Measurements from ENCODE around the gene STX8. TPM values are rescaled to one million over a fixed set of nuclear protein-coding genes. Genes with fewer than 3 reads are reported as not detected.

The STX8 gene
- total and polyA plus RNA-seq, 3 donors from 2014 or later: 103 to 160 (median 125) TPM

DNA sequence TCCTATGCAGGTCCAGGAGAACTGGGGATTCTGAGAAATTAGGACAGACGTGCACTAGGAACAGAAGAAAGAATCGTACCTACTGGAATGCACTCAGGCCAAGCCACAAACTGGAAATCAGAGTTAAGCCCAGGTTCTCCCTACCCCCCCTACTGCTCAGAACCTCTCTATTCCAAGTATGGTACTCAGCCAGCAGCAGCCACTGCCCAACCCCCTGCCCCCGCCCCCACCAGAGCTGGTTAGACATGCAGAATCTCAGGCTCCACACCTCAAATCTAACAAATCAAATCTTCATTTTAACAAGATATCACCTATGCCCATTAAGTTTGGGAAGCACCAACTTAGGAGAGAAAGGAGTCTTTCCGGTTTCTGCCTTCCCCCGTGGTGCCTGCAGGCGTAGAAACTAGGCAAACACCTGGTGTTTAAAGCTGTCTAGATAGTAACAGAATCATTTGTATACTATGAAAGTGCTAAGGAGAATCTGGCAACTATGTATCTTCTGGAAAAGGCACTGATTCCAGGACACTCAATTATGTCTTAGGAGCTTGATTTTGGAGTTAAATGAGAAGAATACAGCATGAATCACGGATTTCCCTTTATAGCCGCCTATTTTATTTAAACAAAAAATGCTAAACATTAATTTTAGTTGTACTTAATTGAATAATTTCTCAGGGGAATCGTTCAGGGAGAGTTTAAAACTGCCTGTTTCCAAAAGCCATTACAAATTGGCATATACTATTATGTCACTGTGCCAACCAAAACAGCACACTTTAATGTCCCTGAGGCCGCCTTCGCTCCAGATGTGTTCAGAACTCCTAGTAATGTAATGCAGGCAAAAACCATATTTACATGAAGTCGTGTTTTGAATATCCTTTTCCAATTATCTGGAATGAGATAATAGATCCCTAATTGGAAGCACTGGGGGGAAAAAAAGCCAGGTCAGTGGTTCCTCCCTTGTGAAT lies 166.5 kb downstream of the STX8 start:
- Histone ChIP-seq H3K4me3 (no peak overlapping the region), H3K9me3 (no peaks in the 10 kb centered on the region), H3K27me3 (no peaks in the 10 kb centered on the region), H3K27ac (no peak overlapping the region), H3K36me3 (ENCODE audit: low read depth, missing control alignments) (no peaks in the 10 kb centered on the region), H3K4me1 (peaks cover 7% of the 10 kb centered on the region)
- 46 to 48% methylated on average over 12 of the region's 12 CpGs for WGBS, 2 donors
- intact Hi-C loops (cut with DNase I; ENCODE audit: low total_unique reads): no loop called here
- no peak for DNase-seq
- TF ChIP-seq, protein P1, sequence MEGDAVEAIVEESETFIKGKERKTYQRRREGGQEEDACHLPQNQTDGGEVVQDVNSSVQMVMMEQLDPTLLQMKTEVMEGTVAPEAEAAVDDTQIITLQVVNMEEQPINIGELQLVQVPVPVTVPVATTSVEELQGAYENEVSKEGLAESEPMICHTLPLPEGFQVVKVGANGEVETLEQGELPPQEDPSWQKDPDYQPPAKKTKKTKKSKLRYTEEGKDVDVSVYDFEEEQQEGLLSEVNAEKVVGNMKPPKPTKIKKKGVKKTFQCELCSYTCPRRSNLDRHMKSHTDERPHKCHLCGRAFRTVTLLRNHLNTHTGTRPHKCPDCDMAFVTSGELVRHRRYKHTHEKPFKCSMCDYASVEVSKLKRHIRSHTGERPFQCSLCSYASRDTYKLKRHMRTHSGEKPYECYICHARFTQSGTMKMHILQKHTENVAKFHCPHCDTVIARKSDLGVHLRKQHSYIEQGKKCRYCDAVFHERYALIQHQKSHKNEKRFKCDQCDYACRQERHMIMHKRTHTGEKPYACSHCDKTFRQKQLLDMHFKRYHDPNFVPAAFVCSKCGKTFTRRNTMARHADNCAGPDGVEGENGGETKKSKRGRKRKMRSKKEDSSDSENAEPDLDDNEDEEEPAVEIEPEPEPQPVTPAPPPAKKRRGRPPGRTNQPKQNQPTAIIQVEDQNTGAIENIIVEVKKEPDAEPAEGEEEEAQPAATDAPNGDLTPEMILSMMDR (IDR thresholded peaks at IDR 0.05): no peak
- TF ChIP-seq POLR2A (IDR thresholded peaks at IDR 0.05): no peak

DNA sequence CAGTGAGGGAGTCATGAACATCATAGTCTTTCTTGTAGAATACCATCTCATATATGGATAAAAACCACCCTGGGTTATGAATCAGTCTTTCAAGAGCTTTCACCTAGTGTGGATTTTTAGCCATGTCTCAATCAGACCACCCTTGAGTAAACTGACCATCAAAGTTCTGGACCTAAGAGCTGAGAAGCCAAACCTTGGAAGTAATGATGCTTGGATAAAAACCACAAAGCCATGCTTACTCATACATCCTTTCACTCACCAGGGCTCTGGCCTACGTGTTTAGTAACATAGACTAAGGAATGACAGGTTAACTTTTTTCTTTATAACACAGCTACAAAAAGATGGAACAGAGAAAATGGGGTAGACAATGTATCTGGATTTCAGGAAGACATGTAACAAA lies 167.2 kb downstream of the STX8 start:
- Histone ChIP-seq H3K9me3 (no peaks in the 10 kb centered on the region), H3K4me3 (no peak overlapping the region), H3K27me3 (no peaks in the 10 kb centered on the region), H3K4me1 (peaks cover 7% of the 10 kb centered on the region), H3K36me3 (ENCODE audit: low read depth, missing control alignments) (no peaks in the 10 kb centered on the region), H3K27ac (no peak overlapping the region)
- intact Hi-C loops (cut with DNase I; ENCODE audit: low total_unique reads): no loop called here
- 69 to 89% methylated on average over 1 of the region's 1 CpG for WGBS, 2 donors
- DNase-seq: no peak
- TF ChIP-seq POLR2A (IDR thresholded peaks at IDR 0.05): no peak
- TF ChIP-seq, protein P1 (IDR thresholded peaks at IDR 0.05): no peak

DNA sequence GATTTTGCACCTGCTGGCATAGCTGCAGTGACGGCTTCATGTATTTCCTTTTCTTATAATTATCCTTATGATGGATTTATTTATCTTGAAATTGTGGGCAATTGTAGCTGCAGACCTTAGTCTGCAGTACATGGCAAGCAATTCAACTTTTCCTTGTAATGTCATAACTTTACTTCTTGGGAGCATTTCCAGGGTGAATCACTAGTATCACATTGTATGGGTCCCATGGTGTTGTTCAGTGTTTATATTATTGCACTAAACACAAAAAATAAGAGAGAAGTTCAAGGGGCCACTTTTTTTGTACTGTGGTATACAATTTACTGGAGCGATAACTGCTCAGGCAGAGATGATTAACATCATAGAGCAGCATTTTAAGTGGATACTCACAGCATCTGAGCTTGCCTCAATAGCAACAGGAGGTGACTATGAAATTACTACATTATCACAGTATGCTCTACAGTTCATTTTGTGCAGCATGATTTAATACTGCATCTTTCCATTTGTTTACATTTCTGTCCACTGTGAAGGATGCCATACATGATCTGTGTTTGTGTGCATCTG lies 169.5 kb downstream of the STX8 start:
- intact Hi-C loops (cut with DNase I; ENCODE audit: low total_unique reads): no loop called here
- DNase-seq: no peak
- no peaks in the 10 kb centered on the region for H3K9me3 ChIP-seq
- no peak for TF ChIP-seq POLR2A (IDR thresholded peaks at IDR 0.05)
- TF ChIP-seq, protein P1 (IDR thresholded peaks at IDR 0.05): no peak
- no peak overlapping the region for H3K4me3 ChIP-seq
- WGBS, 2 donors: 95 to 96% methylated on average over 2 of the region's 2 CpGs
- H3K36me3 ChIP-seq (ENCODE audit: low read depth, missing control alignments): no peaks in the 10 kb centered on the region
- peaks cover 7% of the 10 kb centered on the region for H3K4me1 ChIP-seq
- no peak overlapping the region for H3K27ac ChIP-seq
- no peaks in the 10 kb centered on the region for H3K27me3 ChIP-seq

DNA sequence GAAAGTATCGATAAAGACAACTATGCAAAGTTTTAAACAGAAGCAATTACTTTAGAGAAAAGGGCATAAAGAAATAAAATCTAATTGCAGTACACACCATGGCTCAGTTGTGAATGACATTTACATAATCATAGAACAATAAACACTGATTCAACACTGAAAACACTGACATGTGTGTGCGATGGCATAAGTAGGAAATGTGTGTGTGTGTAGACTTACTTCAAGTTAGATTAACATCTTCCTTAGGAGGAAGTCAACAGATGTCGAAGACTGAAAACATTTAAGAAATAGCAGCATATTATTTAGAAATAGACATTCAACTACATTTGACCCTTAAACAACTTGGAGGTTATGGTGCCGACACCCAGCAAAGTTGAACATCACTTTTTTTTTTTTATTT lies 172.4 kb downstream of the STX8 start:
- WGBS, 2 donors: 87 to 97% methylated on average over 4 of the region's 4 CpGs
- intact Hi-C loops (cut with DNase I; ENCODE audit: low total_unique reads): no loop called here
- Histone ChIP-seq H3K27me3 (no peaks in the 10 kb centered on the region), H3K9me3 (no peaks in the 10 kb centered on the region), H3K27ac (no peak overlapping the region), H3K36me3 (ENCODE audit: low read depth, missing control alignments) (no peaks in the 10 kb centered on the region), H3K4me1 (no peaks in the 10 kb centered on the region), H3K4me3 (no peak overlapping the region)
- TF ChIP-seq POLR2A (IDR thresholded peaks at IDR 0.05): no peak
- TF ChIP-seq, protein P1 (IDR thresholded peaks at IDR 0.05): no peak
- DNase-seq: no peak
